Urinary bladder (tissue), 4 donors: ENCODE data around the gene AIMP1. TPM values are rescaled to one million over a fixed set of nuclear protein-coding genes. Genes with fewer than 3 reads are reported as not detected.

Source experiments
- DNase-seq: peaks from one replicate; pipeline ENCODE4 v3.0.0-alpha.2; 2015; ENCODE audit errors: extremely low spot score
- H3K27ac ChIP-seq: one replicate; pipeline ENCODE4 v1.5.1; 2013; ENCODE audit warnings: low read depth, mild to moderate bottlenecking, moderate library complexity
- H3K36me3 ChIP-seq: one replicate; pipeline ENCODE4 v1.6.1; 2013; ENCODE audit warnings: mild to moderate bottlenecking, moderate library complexity; ENCODE audit not compliant: insufficient read depth
- H3K4me1 ChIP-seq: one replicate; pipeline ENCODE4 v1.6.1; 2013; ENCODE audit warnings: mild to moderate bottlenecking, moderate library complexity; ENCODE audit not compliant: insufficient read depth
- H3K4me3 ChIP-seq: one replicate; pipeline ENCODE4 v1.5.1; 2013; ENCODE audit warnings: low read depth, low read length
- WGBS: extraction: QIAGEN DNeasy Blood & Tissue Kit; methylation state at CpG from one replicate; pipeline ENCODE4 v1.1.7; 2013; 5-methylcytosine and 5-hydroxymethylcytosine counted together
- polyA plus RNA-seq: library from polyadenylated mRNA; stranded (reverse); fragments of 200-250 nt; gene quantifications from one replicate; pipeline ENCODE4 v1.2.3, GENCODE V29; 2013
- total RNA-seq: library from RNA; depleted of rRNA; stranded (reverse); fragments of >200 nt; gene quantifications from one replicate; pipeline ENCODE4 v1.2.3, GENCODE V29; 2014
- donor health status: healthy with polysubstance abuse.
- donor health status: healthy.

The AIMP1 gene
- total and polyA plus RNA-seq, 2 donors, result 34.5 to 34.6 TPM

- WGBS, result 84% methylated on average over 4 of the region's 4 CpGs
- Histone ChIP-seq H3K4me1 (no peaks in the 10 kb centered on the region), H3K36me3 (no peaks in the 10 kb centered on the region), H3K27ac (no peak overlapping the region), H3K4me3 (no peak overlapping the region)
- DNase-seq, result no peak
Observed at GRCh38 chr4:106299977-106300376, 16.4 kb upstream of the AIMP1 start.

- 87% methylated on average over 2 of the region's 2 CpGs for WGBS
- Histone ChIP-seq H3K4me1 (no peaks in the 10 kb centered on the region), H3K27ac (no peak overlapping the region), H3K4me3 (no peak overlapping the region), H3K36me3 (no peaks in the 10 kb centered on the region)
- DNase-seq, result no peak
Observed at GRCh38 chr4:106301393-106302061, 14.8 kb upstream of the AIMP1 start.

- H3K4me1 ChIP-seq, result no peaks in the 10 kb centered on the region
- no peak overlapping the region for H3K27ac ChIP-seq
- DNase-seq, result no peak
- H3K36me3 ChIP-seq, result no peaks in the 10 kb centered on the region
- WGBS, result 89% methylated on average over 4 of the region's 4 CpGs
- no peak overlapping the region for H3K4me3 ChIP-seq
Observed at GRCh38 chr4:106302062-106302438, 14.3 kb upstream of the AIMP1 start.

- Histone ChIP-seq H3K4me3 (no peak overlapping the region), H3K36me3 (no peaks in the 10 kb centered on the region), H3K27ac (no peak overlapping the region), H3K4me1 (no peaks in the 10 kb centered on the region)
- no peak for DNase-seq
- 91% methylated on average over 3 of the region's 3 CpGs for WGBS
Observed at GRCh38 chr4:106303548-106304281, 12.6 kb upstream of the AIMP1 start.

GRCh38 chr4:106304632-106305031 lies 11.7 kb upstream of the AIMP1 start:
- H3K4me3 ChIP-seq, result no peak overlapping the region
- no peaks in the 10 kb centered on the region for H3K4me1 ChIP-seq
- DNase-seq, result no peak
- H3K27ac ChIP-seq, result no peak overlapping the region
- H3K36me3 ChIP-seq, result no peaks in the 10 kb centered on the region

GRCh38 chr4:106305435-106306055 lies 10.8 kb upstream of the AIMP1 start:
- WGBS, result 90% methylated on average over 4 of the region's 4 CpGs
- Histone ChIP-seq H3K27ac (no peak overlapping the region), H3K4me3 (no peak overlapping the region), H3K4me1 (no peaks in the 10 kb centered on the region), H3K36me3 (no peaks in the 10 kb centered on the region)
- no peak for DNase-seq

- H3K4me3 ChIP-seq, result no peak overlapping the region
Observed at GRCh38 chr4:106306561-106306960, 9.8 kb upstream of the AIMP1 start.

GRCh38 chr4:106312377-106312776 lies 4.0 kb upstream of the AIMP1 start:
- Histone ChIP-seq H3K4me3 (no peak overlapping the region), H3K36me3 (no peaks in the 10 kb centered on the region), H3K4me1 (peaks cover 1% of the 10 kb centered on the region), H3K27ac (no peak overlapping the region)
- DNase-seq, result no peak
- WGBS, result 77% methylated on average over 1 of the region's 1 CpG

More at GRCh38 chr4:106306561-106306960, 9.8 kb upstream of the AIMP1 start:
- no peak for DNase-seq
- Histone ChIP-seq H3K4me1 (no peaks in the 10 kb centered on the region), H3K27ac (no peak overlapping the region), H3K36me3 (no peaks in the 10 kb centered on the region)

- 75% methylated on average over 3 of the region's 3 CpGs for WGBS
- Histone ChIP-seq H3K4me3 (no peak overlapping the region), H3K4me1 (peaks cover 3% of the 10 kb centered on the region), H3K36me3 (no peaks in the 10 kb centered on the region), H3K27ac (no peak overlapping the region)
- DNase-seq, result no peak
Observed at GRCh38 chr4:106312997-106313522, 3.3 kb upstream of the AIMP1 start.

- no peak for DNase-seq
- Histone ChIP-seq H3K4me1 (peaks cover 3% of the 10 kb centered on the region), H3K4me3 (peak overlapping the region; percentile 62), H3K27ac (no peak overlapping the region), H3K36me3 (no peaks in the 10 kb centered on the region)
- WGBS, result 40% methylated on average over 6 of the region's 6 CpGs
Observed at GRCh38 chr4:106314960-106315359, 1.4 kb upstream of the AIMP1 start.

- under 1% methylated on average over 13 of the region's 13 CpGs for WGBS
- Histone ChIP-seq H3K27ac (peak overlapping the region; percentile 93), H3K4me3 (peak overlapping the region; percentile 62), H3K4me1 (peaks cover 3% of the 10 kb centered on the region), H3K36me3 (no peaks in the 10 kb centered on the region)
- peak; percentile 23 for DNase-seq
Observed at GRCh38 chr4:106315476-106315967, 828 bp upstream of the AIMP1 start.

GRCh38 chr4:106316773-106317409 lies 541 bp downstream of the AIMP1 start:
- Histone ChIP-seq H3K4me1 (peaks cover 3% of the 10 kb centered on the region), H3K27ac (peak overlapping the region; percentile 93), H3K36me3 (no peaks in the 10 kb centered on the region), H3K4me3 (peak overlapping the region; percentile 62)
- WGBS, result 2% methylated on average over 13 of the region's 13 CpGs
- DNase-seq, result no peak

- Histone ChIP-seq H3K4me1 (peaks cover 3% of the 10 kb centered on the region), H3K36me3 (no peaks in the 10 kb centered on the region), H3K27ac (no peak overlapping the region), H3K4me3 (no peak overlapping the region)
- 83% methylated on average over 1 of the region's 1 CpG for WGBS
- DNase-seq, result no peak
Observed at GRCh38 chr4:106317815-106318214, 1.5 kb downstream of the AIMP1 start.
